K562 (cell line): ENCODE results near the gene GALNT7. TPM values are rescaled to one million over a fixed set of nuclear protein-coding genes. Genes with fewer than 3 reads are reported as not detected.

Experiments
- ADNP ChIP-seq: fragments of 200-800 bp; sonication (Bioruptor generic); IDR thresholded peaks from 2 replicates; pipeline ENCODE4 v1.6.1; 2016; ENCODE audit warnings: missing genetic modification characterization, missing compliant biosample characterization
- CBFA2T3 ChIP-seq: fragments of 450-650 bp; IDR thresholded peaks from 2 replicates; pipeline ENCODE4 v1.6.1; 2017
- CCAR2 ChIP-seq: fragments of 200-400 bp; formaldehyde crosslinking; IDR thresholded peaks from 2 replicates; pipeline ENCODE4 v1.6.1; 2017; ENCODE audit warnings: mild to moderate bottlenecking, low read depth, low read length
- EGR1 ChIP-seq: fragments of 450-650 bp; conservative IDR thresholded peaks from 2 replicates; pipeline ENCODE4 v1.6.1; 2017; ENCODE audit warnings: mild to moderate bottlenecking
- ETS2 ChIP-seq: IDR thresholded peaks from 2 replicates; pipeline ENCODE4 v1.6.1; 2016; ENCODE audit warnings: borderline replicate concordance, missing genetic modification characterization, mild to moderate bottlenecking, moderate library complexity, missing compliant biosample characterization; ENCODE audit not compliant: poor library complexity, severe bottlenecking
- MTA1 ChIP-seq: fragments of 450-650 bp; IDR thresholded peaks from 2 replicates; pipeline ENCODE4 v1.6.1; 2017; ENCODE audit warnings: borderline replicate concordance
- NFXL1 ChIP-seq: fragments of 450-650 bp; formaldehyde crosslinking; IDR thresholded peaks from 2 replicates; pipeline ENCODE4 v1.4.0; 2021; ENCODE audit warnings: mild to moderate bottlenecking
- NONO ChIP-seq, 2 experiments: fragments of 200-400 bp in 1 of 2; fragments of 450-650 bp in 1 of 2; formaldehyde crosslinking in 1 of 2; IDR thresholded peaks; 2 replicates each; pipeline ENCODE4 v1.6.1; 2017; ENCODE audit warnings: low read depth in 2 of 2, mild to moderate bottlenecking in 2 of 2, moderate library complexity in 2 of 2, low read length in 1 of 2
- PTRF ChIP-seq: fragments of 450-650 bp; IDR thresholded peaks from 2 replicates; pipeline ENCODE4 v1.6.1; 2016; ENCODE audit warnings: mild to moderate bottlenecking, missing genetic modification characterization, missing compliant biosample characterization
- RBM14 ChIP-seq: fragments of 200-400 bp; formaldehyde crosslinking; IDR thresholded peaks from 2 replicates; pipeline ENCODE4 v1.6.1; 2018; ENCODE audit warnings: low read depth, mild to moderate bottlenecking, low read length, moderate library complexity, borderline replicate concordance; ENCODE audit not compliant: insufficient read depth
- SAFB2 ChIP-seq: fragments of 200-400 bp; formaldehyde crosslinking; IDR thresholded peaks from 2 replicates; pipeline ENCODE4 v1.6.1; 2018; ENCODE audit warnings: borderline replicate concordance, low read length, low read depth, moderate library complexity; ENCODE audit not compliant: severe bottlenecking
- SP1 ChIP-seq: sonication (generic); formaldehyde crosslinking; IDR thresholded peaks from 2 replicates; pipeline ENCODE4 v1.8.1; 2022; ENCODE audit warnings: mild to moderate bottlenecking, missing genetic modification reagents
- ZNF134 ChIP-seq: fragments of 250-450 bp; sonication (Bioruptor Pico); conservative IDR thresholded peaks from 2 replicates; pipeline ENCODE4 v1.4.0; 2020
- polyA plus RNA-seq, 8 experiments: library from polyadenylated mRNA; depleted of rRNA in 4 of 8; stranded (reverse) in 5 of 8; unstranded in 3 of 8; fragments of >200 nt; fragmentation: Nextera tagmentation in 2 of 8; fragmentation: Illumina TruSeq in 1 of 8; extraction: Ambion mirVana in 2 of 8; extraction: Trizol in 1 of 8; gene quantifications; 2 replicates each; pipeline versions ENCODE4 v1.2.1 to v1.2.3, GENCODE V29; 2011 to 2014; ENCODE audit warnings: inconsistent platforms in 1 of 8, missing spikeins in 1 of 8
- total RNA-seq, 7 experiments: library from RNA; depleted of rRNA in 6 of 7; stranded (reverse); fragments of >200 nt in 6 of 7; fragmentation: Illumina TruSeq in 2 of 7; extraction: Trizol in 2 of 7; gene quantifications; 2 replicates each; pipeline versions ENCODE4 v1.2.1 to v1.2.3, GENCODE V29; 2011 to 2021; ENCODE audit warnings: low replicate concordance in 1 of 7
- TF ChIP-seq, protein P1 (sequence below): fragments of 250-450 bp; sonication (Bioruptor Pico); IDR thresholded peaks from 2 replicates; pipeline ENCODE4 v1.5.0; 2022; ENCODE audit warnings: mild to moderate bottlenecking
- TF ChIP-seq, protein P2 (sequence below): fragments of 250-450 bp; sonication (Bioruptor Pico); IDR thresholded peaks from 2 replicates; pipeline ENCODE4 v1.5.0; 2021; ENCODE audit warnings: mild to moderate bottlenecking, borderline replicate concordance
- TF ChIP-seq, protein P3 (sequence below): fragments of 450-650 bp; IDR thresholded peaks from 2 replicates; pipeline ENCODE4 v1.6.1; 2016; ENCODE audit warnings: low read depth, mild to moderate bottlenecking, moderate library complexity
- TF ChIP-seq, protein P4 (sequence below), 2 experiments: fragments of 450-650 bp in 1 of 2; sonication (generic) in 1 of 2; formaldehyde crosslinking in 1 of 2; IDR thresholded peaks in 1 of 2; conservative IDR thresholded peaks in 1 of 2; 2 replicates each; pipeline versions ENCODE4 v1.6.1 to v1.8.1; 2016 to 2023; ENCODE audit warnings: mild to moderate bottlenecking in 2 of 2, moderate library complexity in 2 of 2, inconsistent platforms in 1 of 2, missing genetic modification reagents in 1 of 2
- TF ChIP-seq, protein P5 (sequence below): fragments of 450-650 bp; formaldehyde crosslinking; conservative IDR thresholded peaks from 2 replicates; pipeline ENCODE4 v1.4.0; 2022; ENCODE audit warnings: mild to moderate bottlenecking, missing genetic modification characterization
- TF ChIP-seq, protein P6 (sequence below): fragments of 450-650 bp; formaldehyde crosslinking; IDR thresholded peaks from 2 replicates; pipeline ENCODE4 v1.4.0; 2020; ENCODE audit warnings: mild to moderate bottlenecking, mixed read lengths

Gene GALNT7
- total and polyA plus RNA-seq, 9 of the 15 experiments (the other 6 are each of a cell fraction or from before 2014, with no cell fraction given): 16.7 to 38.7 (median 31.1) TPM

DNA sequence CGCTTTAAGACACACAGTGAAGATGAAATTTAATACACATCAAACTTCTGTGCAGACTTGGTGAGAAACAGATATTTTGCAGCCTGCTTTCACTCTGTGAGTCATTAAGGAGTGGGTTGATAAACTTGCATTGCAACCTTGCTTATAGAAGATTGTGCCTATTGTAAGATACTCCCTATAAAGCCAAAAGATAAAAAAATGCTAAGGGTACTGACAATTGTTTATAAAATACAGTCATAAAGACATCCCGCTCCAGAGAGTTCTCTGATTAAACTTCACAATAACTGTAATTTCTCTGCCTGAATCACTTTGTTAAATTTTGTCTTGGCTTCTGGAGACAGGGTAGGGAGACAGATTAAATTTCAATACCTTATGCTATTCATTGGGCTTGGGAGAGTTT lies 49.1 kb downstream of the GALNT7 start (continued):
- TF ChIP-seq, protein P1, sequence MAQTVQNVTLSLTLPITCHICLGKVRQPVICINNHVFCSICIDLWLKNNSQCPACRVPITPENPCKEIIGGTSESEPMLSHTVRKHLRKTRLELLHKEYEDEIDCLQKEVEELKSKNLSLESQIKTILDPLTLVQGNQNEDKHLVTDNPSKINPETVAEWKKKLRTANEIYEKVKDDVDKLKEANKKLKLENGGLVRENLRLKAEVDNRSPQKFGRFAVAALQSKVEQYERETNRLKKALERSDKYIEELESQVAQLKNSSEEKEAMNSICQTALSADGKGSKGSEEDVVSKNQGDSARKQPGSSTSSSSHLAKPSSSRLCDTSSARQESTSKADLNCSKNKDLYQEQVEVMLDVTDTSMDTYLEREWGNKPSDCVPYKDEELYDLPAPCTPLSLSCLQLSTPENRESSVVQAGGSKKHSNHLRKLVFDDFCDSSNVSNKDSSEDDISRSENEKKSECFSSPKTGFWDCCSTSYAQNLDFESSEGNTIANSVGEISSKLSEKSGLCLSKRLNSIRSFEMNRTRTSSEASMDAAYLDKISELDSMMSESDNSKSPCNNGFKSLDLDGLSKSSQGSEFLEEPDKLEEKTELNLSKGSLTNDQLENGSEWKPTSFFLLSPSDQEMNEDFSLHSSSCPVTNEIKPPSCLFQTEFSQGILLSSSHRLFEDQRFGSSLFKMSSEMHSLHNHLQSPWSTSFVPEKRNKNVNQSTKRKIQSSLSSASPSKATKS (CRISPR knock-in tag): no peak
- no peak for TF ChIP-seq CCAR2
- no peak for TF ChIP-seq ADNP (tag)
- TF ChIP-seq ZNF134 (CRISPR knock-in tag): no peak
- no peak for TF ChIP-seq NONO (IDR thresholded peaks at IDR 0.05; ENCODE audit: low read depth in 2 of 2, low read length in 1 of 2)
- TF ChIP-seq, protein P2, sequence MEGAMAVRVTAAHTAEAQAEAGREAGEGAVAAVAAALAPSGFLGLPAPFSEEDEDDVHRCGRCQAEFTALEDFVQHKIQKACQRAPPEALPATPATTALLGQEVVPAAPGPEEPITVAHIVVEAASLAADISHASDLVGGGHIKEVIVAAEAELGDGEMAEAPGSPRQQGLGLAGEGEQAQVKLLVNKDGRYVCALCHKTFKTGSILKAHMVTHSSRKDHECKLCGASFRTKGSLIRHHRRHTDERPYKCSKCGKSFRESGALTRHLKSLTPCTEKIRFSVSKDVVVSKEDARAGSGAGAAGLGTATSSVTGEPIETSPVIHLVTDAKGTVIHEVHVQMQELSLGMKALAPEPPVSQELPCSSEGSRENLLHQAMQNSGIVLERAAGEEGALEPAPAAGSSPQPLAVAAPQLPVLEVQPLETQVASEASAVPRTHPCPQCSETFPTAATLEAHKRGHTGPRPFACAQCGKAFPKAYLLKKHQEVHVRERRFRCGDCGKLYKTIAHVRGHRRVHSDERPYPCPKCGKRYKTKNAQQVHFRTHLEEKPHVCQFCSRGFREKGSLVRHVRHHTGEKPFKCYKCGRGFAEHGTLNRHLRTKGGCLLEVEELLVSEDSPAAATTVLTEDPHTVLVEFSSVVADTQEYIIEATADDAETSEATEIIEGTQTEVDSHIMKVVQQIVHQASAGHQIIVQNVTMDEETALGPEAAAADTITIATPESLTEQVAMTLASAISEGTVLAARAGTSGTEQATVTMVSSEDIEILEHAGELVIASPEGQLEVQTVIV (CRISPR knock-in tag): no peak
- no peak for TF ChIP-seq PTRF (tag)
- peak; percentile 44; the same call in 1 of the 2 replicates for TF ChIP-seq EGR1
- TF ChIP-seq, protein P3, sequence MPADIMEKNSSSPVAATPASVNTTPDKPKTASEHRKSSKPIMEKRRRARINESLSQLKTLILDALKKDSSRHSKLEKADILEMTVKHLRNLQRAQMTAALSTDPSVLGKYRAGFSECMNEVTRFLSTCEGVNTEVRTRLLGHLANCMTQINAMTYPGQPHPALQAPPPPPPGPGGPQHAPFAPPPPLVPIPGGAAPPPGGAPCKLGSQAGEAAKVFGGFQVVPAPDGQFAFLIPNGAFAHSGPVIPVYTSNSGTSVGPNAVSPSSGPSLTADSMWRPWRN: no peak
- TF ChIP-seq CBFA2T3: peak; percentile 69
- no peak for TF ChIP-seq SP1
- TF ChIP-seq SAFB2: no peak
- TF ChIP-seq, protein P4, sequence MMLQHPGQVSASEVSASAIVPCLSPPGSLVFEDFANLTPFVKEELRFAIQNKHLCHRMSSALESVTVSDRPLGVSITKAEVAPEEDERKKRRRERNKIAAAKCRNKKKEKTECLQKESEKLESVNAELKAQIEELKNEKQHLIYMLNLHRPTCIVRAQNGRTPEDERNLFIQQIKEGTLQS (IDR thresholded peaks at IDR 0.05): peak; percentile 39; the same call in 1 of the 2 replicates
- TF ChIP-seq, protein P4 (CRISPR knock-in tag; conservative IDR thresholded peaks at IDR 0.05): no peak
- no peak for TF ChIP-seq MTA1
- no peak for TF ChIP-seq NFXL1
- TF ChIP-seq, protein P5, sequence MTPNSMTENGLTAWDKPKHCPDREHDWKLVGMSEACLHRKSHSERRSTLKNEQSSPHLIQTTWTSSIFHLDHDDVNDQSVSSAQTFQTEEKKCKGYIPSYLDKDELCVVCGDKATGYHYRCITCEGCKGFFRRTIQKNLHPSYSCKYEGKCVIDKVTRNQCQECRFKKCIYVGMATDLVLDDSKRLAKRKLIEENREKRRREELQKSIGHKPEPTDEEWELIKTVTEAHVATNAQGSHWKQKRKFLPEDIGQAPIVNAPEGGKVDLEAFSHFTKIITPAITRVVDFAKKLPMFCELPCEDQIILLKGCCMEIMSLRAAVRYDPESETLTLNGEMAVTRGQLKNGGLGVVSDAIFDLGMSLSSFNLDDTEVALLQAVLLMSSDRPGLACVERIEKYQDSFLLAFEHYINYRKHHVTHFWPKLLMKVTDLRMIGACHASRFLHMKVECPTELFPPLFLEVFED (CRISPR knock-in tag): no peak
- no peak for TF ChIP-seq RBM14
- TF ChIP-seq ETS2: no peak
- TF ChIP-seq, protein P6, sequence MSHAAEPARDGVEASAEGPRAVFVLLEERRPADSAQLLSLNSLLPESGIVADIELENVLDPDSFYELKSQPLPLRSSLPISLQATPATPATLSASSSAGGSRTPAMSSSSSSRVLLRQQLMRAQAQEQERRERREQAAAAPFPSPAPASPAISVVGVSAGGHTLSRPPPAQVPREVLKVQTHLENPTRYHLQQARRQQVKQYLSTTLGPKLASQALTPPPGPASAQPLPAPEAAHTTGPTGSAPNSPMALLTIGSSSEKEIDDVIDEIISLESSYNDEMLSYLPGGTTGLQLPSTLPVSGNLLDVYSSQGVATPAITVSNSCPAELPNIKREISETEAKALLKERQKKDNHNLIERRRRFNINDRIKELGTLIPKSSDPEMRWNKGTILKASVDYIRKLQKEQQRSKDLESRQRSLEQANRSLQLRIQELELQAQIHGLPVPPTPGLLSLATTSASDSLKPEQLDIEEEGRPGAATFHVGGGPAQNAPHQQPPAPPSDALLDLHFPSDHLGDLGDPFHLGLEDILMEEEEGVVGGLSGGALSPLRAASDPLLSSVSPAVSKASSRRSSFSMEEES (CRISPR knock-in tag): no peak
